Activated CD8-positive, alpha-beta memory T cell treated with anti-CD3 and anti-CD28 coated beads, Interleukin-2, amount 10 ng/mL, durations not matched to agents 7 days and 5 days (primary cell): Measurements from ENCODE around the gene IRF9. TPM values are rescaled to one million over a fixed set of nuclear protein-coding genes. Genes with fewer than 3 reads are reported as not detected.

Source experiments
- ATAC-seq: fragments of 150-1000 bp; cut with Tn5 transposase; one replicate; pipeline ENCODE4 v1.10.0; 2021; ENCODE audit warnings: moderate library complexity
- CTCF ChIA-PET: fragments of 350-600 bp; sonication (Branson Sonifier 250); formaldehyde crosslinking; loops from one replicate; lab custom pipeline; 2021; ENCODE audit warnings: antibody characterized with exemption; lab: Charles Lee
- DNase-seq: peaks from one replicate; pipeline ENCODE4 v3.0.0-alpha.2; 2020
- H3K27ac Mint-ChIP-seq: one replicate; pipeline ENCODE4 v1.8.0; 2021; ENCODE audit warnings: mild to moderate bottlenecking, mixed read lengths
- H3K27me3 Mint-ChIP-seq: one replicate; pipeline ENCODE4 v1.8.0; 2021; ENCODE audit warnings: mixed read lengths
- H3K36me3 Mint-ChIP-seq: one replicate; pipeline ENCODE4 v1.8.0; 2021; ENCODE audit warnings: mild to moderate bottlenecking, mixed read lengths
- H3K4me1 Mint-ChIP-seq: one replicate; pipeline ENCODE4 v1.8.0; 2021; ENCODE audit warnings: mixed read lengths
- H3K4me3 Mint-ChIP-seq: one replicate; pipeline ENCODE4 v1.8.0; 2021; ENCODE audit warnings: mild to moderate bottlenecking, moderate library complexity, mixed read lengths
- H3K9me3 Mint-ChIP-seq: one replicate; pipeline ENCODE4 v1.8.0; 2022; ENCODE audit warnings: low read depth, mixed read lengths
- total RNA-seq, 2 experiments: library from RNA; stranded (reverse); gene quantifications; one replicate each; pipeline ENCODE4 v1.2.3, GENCODE V29; 2021

IRF9 gene
- total RNA-seq, 2 experiments from 2014 or later = 238 to 295 TPM

DNA sequence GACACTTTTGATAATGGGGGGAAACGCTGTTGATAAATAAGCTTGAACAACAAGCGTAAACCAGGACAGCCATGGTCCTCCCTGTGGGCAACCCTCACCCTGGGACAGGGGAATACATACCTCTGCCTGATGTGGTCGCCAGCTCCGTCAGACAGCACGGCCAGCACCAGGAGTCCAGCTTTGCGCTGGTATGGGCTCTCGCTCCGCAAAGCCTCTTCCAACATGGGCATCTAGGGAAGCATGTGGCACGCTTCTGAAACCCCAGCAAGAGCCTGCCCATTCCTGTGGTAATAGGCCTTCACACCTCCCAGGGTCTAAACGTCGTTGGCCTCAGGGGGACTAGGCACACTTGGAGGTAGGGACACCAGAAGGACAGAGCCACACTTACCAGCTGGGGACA is 24.7 kb downstream of the IRF9 start:
- H3K27ac Mint-ChIP-seq = peak overlapping the region; percentile 8
- H3K4me1 Mint-ChIP-seq = peaks cover 32% of the 10 kb centered on the region
- peaks cover 10% of the 10 kb centered on the region for H3K36me3 Mint-ChIP-seq

DNA sequence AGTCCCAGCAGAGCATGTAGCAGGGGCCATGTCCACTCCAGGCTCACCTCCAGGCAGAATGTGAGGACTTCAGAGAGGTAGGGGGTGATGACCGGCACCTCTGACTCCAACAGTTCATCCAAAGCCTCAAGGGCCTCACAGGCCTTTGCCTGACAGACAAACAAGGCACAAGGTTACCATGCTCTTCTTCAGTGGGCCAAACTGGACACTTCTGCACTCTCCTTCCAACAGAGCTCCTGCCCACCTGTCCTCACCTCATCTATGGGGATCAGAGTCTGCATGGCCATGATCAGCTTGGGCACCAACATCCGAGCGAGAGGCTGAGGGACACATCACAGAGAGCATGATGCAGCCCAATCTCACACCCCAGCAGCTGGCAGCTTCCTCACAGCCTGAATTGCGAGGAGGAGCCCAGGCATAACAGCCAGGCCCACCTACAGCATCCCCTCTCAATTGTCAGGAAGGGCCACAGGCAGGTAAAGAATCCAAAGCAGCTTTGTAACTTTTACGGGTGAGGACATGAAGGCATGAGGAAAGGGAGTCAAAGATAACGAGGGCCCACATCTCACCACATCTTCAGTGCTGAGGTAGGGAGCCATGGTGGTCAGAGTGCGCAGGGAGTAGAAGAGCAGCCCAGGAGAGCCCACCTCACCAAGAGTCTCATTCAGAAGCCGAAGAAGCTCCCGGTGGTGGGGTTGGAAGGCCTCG is 25.9 kb downstream of the IRF9 start:
- Mint-ChIP-seq H3K27me3 (no peaks in the 10 kb centered on the region), H3K36me3 (peaks cover 11% of the 10 kb centered on the region), H3K9me3 (no peaks in the 10 kb centered on the region), H3K27ac (no peak overlapping the region), H3K4me1 (peaks cover 36% of the 10 kb centered on the region), H3K4me3 (peak overlapping the region; percentile 37)
- CTCF ChIA-PET = interaction anchor here (0.6 to 2.0 kb wide), 4 partner anchors 8 to 386 kb away, joined by 3 to 9 read pairs (median 3); partner anchors contain the start of gene IRF9
- no peak for DNase-seq
- no peak for ATAC-seq

More for the DNA sequence above, 24.7 kb downstream of the IRF9 start:
- Mint-ChIP-seq H3K4me3 (no peak overlapping the region), H3K27me3 (no peaks in the 10 kb centered on the region), H3K9me3 (no peaks in the 10 kb centered on the region)
- DNase-seq = no peak
- CTCF ChIA-PET = interaction anchor here (0.9 kb wide), 1 partner anchor 13 kb away, joined by 3 read pairs; no protein-coding TSS in a partner anchor
- ATAC-seq = no peak

DNA sequence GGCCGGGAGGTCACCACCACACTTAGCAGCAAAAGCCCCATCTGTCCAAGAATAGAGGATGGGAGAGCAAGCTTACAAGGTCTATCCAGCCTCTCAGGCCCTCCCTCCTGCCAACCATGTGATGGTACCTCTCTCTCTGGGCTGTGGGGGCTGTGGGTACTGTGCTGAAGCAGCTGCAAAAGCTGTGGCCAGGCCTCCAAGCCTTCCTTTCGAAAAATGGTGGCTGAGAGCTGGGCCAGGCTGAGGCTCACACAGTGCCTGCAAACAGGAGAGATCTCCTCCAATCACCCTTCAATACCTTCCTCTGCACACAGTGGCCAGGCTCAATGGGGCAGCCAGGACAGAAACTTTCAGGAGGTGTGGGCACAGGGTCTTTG is 26.5 kb downstream of the IRF9 start:
- DNase-seq (no peak), ATAC-seq (no peak)
- CTCF ChIA-PET = interaction anchor here (1.0 to 2.0 kb wide), 3 partner anchors 8 to 146 kb away, joined by 3 to 9 read pairs (median 3); partner anchors contain the start of gene IRF9
- Mint-ChIP-seq H3K27ac (peak overlapping the region; percentile 74), H3K4me3 (peak overlapping the region; percentile 82), H3K36me3 (peaks cover 15% of the 10 kb centered on the region), H3K4me1 (peaks cover 42% of the 10 kb centered on the region), H3K27me3 (no peaks in the 10 kb centered on the region), H3K9me3 (no peaks in the 10 kb centered on the region)

DNA sequence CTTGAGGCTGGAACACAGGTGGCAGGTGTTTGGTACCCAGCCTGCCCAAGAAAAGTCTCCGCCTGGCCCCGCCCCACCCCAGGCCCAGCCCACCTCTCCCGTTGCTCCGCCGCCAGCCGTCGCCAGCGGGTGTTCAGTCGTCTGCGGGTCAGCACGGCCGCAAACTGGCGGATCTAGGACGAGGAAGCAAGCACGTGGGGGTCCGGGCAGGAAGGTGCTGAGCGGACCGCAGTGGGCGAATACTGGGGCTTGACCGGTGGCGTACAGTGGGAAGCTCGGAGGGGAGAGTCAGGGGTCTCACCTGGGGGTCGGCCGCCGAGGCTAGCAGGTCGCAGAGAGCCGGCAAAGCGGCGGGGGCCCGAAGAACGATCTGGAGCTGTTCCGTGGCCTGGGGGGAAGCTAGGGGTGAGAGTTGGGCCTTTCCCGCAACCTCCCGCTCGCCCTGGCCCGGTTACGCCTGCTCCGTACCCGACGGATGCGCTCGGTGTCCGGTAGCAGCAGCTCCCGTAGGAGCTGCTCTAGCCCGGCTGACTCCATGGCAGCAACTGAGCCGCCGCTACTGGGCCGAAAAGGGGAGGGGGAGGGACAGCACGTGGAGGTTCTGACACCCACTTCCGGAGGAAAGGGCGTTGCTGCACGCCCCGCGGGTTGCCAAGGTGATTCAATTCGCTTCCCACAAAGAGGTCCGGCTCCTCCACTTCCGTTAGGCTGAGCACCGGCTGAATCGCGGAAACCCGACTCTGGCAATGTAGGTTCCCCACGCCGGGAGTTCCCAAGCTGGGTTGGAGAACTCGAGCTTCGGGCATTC is 27.4 kb downstream of the IRF9 start, which contains the start of gene IPO4:
IPO4 (minus strand) TSS at position 566 of the 808 bp plus-strand sequence; CDS start at position 537, 29 bp downstream.
- peaks cover 49% of the 10 kb centered on the region for H3K4me1 Mint-ChIP-seq
- ATAC-seq (peak; percentile 90), DNase-seq (peak; percentile 97)
- H3K9me3 Mint-ChIP-seq = no peaks in the 10 kb centered on the region
- H3K27ac Mint-ChIP-seq = peak within 1 kb of the TSS; percentile 74
- H3K27me3 Mint-ChIP-seq = no peaks in the 10 kb centered on the region
- H3K36me3 Mint-ChIP-seq = peaks cover 22% of the 10 kb centered on the region
- CTCF ChIA-PET = interaction anchor here (0.9 to 2.0 kb wide), 5 partner anchors 25 to 145 kb away, joined by 3 to 11 read pairs (median 7); partner anchors contain the start of genes CHMP4A, IRF9, MDP1 and TINF2
- H3K4me3 Mint-ChIP-seq = peak within 1 kb of the TSS; percentile 82

DNA sequence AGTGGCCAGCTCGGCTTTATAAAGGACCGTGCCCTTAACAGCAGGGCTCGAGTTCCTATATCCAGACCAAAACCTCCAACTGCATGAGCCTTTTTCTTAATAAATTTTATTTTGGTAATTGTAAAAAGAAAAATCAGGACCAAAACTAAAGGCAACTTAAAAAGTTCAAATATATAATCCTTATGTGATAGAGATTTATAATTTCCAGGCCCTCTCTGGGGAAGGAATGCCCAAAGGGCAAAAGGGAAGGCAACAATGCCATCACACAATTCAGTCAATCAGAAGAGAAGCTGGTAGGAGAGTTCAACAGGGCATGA is 28.0 kb downstream of the IRF9 start:
- Mint-ChIP-seq H3K36me3 (peaks cover 24% of the 10 kb centered on the region), H3K4me1 (peaks cover 51% of the 10 kb centered on the region), H3K9me3 (no peaks in the 10 kb centered on the region), H3K27ac (peak overlapping the region; percentile 74), H3K27me3 (no peaks in the 10 kb centered on the region), H3K4me3 (peak overlapping the region; percentile 82)
- ATAC-seq (no peak), DNase-seq (no peak)
- CTCF ChIA-PET = interaction anchor here (0.9 to 2.0 kb wide), 4 partner anchors 24 to 53 kb away, joined by 6 to 11 read pairs (median 8); partner anchors contain the start of genes CHMP4A, IRF9, MDP1 and TINF2

DNA sequence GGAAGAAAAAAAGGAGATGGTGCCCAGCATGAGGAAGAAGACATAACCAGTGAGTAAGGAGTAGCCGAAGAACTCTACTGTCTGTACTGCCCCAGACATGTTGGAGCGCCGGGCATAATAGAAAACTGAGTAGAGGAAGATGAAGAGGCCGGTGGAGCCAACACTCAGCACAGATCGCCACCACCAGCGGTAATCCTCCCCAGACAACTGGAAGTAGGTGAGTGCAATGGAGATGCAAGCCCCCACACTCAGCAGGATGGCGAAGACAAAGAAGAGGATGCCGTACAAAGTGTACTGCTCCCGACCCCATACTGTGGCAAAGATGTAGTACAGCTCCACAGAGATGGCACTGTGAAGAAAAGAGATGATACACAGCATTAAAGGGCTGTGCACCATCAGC is 28.4 kb downstream of the IRF9 start:
- Mint-ChIP-seq H3K4me3 (no peak overlapping the region), H3K9me3 (no peaks in the 10 kb centered on the region), H3K27ac (peak overlapping the region; percentile 74), H3K36me3 (peaks cover 27% of the 10 kb centered on the region), H3K4me1 (peaks cover 55% of the 10 kb centered on the region), H3K27me3 (no peaks in the 10 kb centered on the region)
- DNase-seq = no peak
- no peak for ATAC-seq
- CTCF ChIA-PET = interaction anchor here (0.9 to 2.0 kb wide), 3 partner anchors 24 to 53 kb away, joined by 6 to 11 read pairs (median 9); partner anchors contain the start of genes CHMP4A, IRF9 and TINF2

DNA sequence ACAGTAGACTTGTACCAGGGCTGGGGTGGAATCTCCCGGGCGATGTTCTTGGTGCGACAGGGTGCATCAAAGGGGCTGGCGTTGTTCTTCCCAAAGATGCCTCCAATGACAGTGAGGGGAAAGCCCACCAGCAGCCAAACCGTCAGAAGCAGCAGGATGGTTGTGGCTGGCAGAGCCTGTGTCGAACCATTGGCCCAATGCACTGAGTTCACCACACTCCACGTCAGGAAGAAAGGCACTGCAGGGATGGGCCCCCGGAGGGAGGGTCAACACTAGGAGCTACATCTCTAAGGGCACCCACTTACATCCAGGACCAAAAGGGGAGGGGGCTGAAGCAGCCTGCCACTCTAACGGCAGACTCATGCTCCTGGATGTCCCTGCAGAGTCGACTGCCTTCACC is 29.4 kb downstream of the IRF9 start:
- Mint-ChIP-seq H3K36me3 (peaks cover 27% of the 10 kb centered on the region), H3K9me3 (no peaks in the 10 kb centered on the region)
- CTCF ChIA-PET = no interaction called here

DNA sequence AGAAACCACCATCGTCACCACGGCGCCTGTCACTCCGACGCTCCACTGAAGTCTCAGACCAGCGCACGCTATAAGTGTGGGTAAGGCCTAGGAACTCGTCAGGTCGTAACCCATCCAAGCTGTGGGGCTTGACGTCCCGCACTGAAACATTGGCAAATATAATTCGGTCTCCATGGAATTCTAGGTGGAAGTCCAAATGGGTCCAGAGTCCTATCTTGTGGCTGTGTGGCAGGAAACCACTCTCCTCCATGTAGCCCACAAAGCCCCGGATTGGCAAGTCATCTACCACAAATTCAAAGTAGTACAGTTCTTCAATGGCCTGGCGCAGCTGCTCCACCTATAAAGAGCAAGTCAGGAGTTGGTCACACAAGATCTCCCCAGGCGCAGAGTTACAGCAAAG is 31.9 kb downstream of the IRF9 start:
- H3K27ac Mint-ChIP-seq = no peak overlapping the region
- peaks cover 59% of the 10 kb centered on the region for H3K4me1 Mint-ChIP-seq
- CTCF ChIA-PET = no interaction called here
- no peaks in the 10 kb centered on the region for H3K9me3 Mint-ChIP-seq
- H3K36me3 Mint-ChIP-seq = peaks cover 28% of the 10 kb centered on the region
- no peak for ATAC-seq
- H3K4me3 Mint-ChIP-seq = no peak overlapping the region
- H3K27me3 Mint-ChIP-seq = no peaks in the 10 kb centered on the region
- no peak for DNase-seq

More for the DNA sequence above, 29.4 kb downstream of the IRF9 start:
- H3K27me3 Mint-ChIP-seq = no peaks in the 10 kb centered on the region
- peaks cover 60% of the 10 kb centered on the region for H3K4me1 Mint-ChIP-seq
- DNase-seq (no peak), ATAC-seq (no peak)
- H3K4me3 Mint-ChIP-seq = no peak overlapping the region
- H3K27ac Mint-ChIP-seq = no peak overlapping the region

DNA sequence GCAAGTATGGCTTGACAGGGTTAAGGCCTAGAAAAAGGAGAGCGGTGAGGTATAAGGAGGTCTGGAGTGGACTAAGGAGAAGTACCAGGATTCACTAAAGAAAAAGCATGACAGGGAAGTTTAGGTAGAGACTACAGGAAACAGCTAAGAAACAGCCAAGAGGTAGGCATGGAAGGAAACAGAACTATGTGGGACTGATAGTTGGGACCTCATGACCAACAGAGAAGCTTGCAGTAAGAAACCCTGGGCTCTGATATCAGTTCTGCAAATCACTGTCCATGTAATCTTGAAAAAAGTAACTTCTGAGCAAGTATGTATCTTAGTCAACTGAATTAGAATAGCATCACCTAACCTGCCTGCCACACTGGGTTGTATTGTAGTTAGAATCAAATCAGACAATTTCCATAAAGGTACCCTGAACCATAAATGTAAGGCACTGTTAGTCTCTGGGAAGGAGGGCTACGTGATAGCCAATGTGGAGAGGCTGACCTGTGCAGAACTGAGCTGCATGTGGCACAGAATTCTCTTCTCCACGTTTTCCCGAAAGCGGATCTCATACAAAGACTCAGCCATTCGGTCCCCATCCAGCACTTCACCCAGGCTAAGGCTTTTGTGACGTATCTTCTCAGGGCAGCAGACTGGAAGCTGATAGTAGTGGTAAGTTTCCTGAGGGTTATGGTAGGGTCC is 33.3 kb downstream of the IRF9 start:
- peaks cover 35% of the 10 kb centered on the region for H3K36me3 Mint-ChIP-seq
- peaks cover 60% of the 10 kb centered on the region for H3K4me1 Mint-ChIP-seq
- peak overlapping the region; percentile 95 for H3K27ac Mint-ChIP-seq
- ATAC-seq (no peak), DNase-seq (no peak)
- peaks cover 2% of the 10 kb centered on the region for H3K9me3 Mint-ChIP-seq
- peak overlapping the region; percentile 89 for H3K4me3 Mint-ChIP-seq
- CTCF ChIA-PET = interaction anchor here (0.9 to 2.2 kb wide), 6 partner anchors 21 to 239 kb away, joined by 3 to 11 read pairs (median 4); partner anchors contain the start of genes KHNYN, MDP1 and TINF2
- no peaks in the 10 kb centered on the region for H3K27me3 Mint-ChIP-seq

DNA sequence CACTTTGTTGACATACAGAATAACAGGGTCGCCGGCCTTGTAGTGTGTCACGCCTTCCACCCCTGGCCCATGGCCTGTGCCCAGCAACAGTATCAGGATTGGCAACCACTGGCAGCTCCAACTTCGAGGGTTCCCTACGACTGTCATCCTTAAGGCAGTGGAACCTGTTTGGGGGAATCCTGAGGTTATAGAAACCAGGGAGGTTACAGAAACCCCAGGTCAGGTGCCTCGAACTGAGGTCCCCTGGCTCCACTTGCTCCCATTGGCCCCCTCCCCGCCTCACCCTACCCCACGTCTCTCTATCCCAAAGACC is 33.8 kb downstream of the IRF9 start:
- CTCF ChIA-PET = interaction anchor here (0.7 to 2.2 kb wide), 8 partner anchors 18 to 235 kb away, joined by 3 to 14 read pairs (median 6); partner anchors contain the start of genes CHMP4A, IRF9, KHNYN and MDP1
- Mint-ChIP-seq H3K27ac (peak overlapping the region; percentile 95), H3K36me3 (peaks cover 38% of the 10 kb centered on the region)

DNA sequence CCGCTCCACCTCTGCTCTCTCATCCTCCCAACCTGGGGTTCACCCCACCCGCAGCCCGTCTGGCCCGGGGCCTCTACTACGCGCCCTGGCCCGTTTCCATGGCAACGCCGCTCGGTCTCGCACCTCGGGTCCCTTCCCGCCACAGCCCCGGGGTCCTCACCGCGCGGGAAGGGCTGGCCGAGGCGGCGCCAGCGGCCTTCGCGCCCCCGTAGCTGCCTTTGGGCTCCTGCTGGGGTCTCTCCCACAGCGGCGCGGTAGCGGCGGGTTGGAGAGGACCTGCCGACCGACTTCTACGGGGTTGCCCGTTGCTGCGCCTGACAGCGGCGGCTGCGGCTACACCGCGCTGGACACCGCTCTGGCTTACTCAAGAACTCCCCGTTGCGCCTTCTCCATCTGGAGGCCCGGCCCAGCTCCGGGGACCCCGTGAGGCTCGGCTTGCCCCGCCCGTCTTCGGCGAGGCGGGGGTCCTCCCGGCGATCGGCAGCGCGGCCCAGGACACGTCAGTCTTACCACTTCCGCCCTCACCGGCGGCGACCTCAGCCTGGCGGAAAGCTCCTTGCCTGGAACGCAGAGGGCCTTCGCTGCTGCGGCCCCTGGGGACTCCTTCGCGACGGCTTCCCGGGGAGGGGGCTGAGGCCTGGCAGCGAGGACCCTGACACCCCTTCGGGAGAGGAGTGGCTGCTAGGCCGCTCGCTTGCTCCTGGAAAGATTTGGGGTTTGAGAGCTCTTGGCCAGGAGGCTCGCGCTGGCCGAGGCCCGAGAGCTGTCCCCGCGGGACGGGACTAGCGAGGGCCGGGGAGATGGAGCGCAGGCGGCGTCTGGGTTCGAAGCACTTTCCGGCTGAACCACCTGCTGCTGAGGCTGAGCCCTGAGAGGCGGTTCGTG is 34.4 kb downstream of the IRF9 start, which contains the start of gene TM9SF1:
TM9SF1 (minus strand) TSS at position 256 of the 885 bp plus-strand sequence. CDS start 422 bp downstream, outside the sequence.
- Mint-ChIP-seq H3K9me3 (peaks cover 2% of the 10 kb centered on the region), H3K36me3 (peaks cover 41% of the 10 kb centered on the region), H3K4me1 (peaks cover 56% of the 10 kb centered on the region), H3K4me3 (peak within 1 kb of the TSS; percentile 89), H3K27me3 (no peaks in the 10 kb centered on the region), H3K27ac (peak within 1 kb of the TSS; percentile 95)
- CTCF ChIA-PET = interaction anchor here (0.7 to 2.2 kb wide), 12 partner anchors 15 to 235 kb away, joined by 3 to 14 read pairs (median 6); partner anchors contain the start of genes CHMP4A, CIDEB, IRF9 and KHNYN
- DNase-seq (peak; percentile 93), ATAC-seq (peak; percentile 92)

More for the DNA sequence above, 33.8 kb downstream of the IRF9 start:
- H3K27me3 Mint-ChIP-seq = no peaks in the 10 kb centered on the region
- peaks cover 2% of the 10 kb centered on the region for H3K9me3 Mint-ChIP-seq
- ATAC-seq (no peak), DNase-seq (no peak)
- H3K4me1 Mint-ChIP-seq = peaks cover 60% of the 10 kb centered on the region
- peak overlapping the region; percentile 89 for H3K4me3 Mint-ChIP-seq
